HEK293T (cell line): ENCODE data around the gene CSH2.
"Not testable (repeated sequence)": the region's sequence is repeated elsewhere in the genome, so short reads cannot be mapped to it uniquely, and the experiment has no call there.

ENCODE experiments used
- CTCF ChIA-PET: fragments of 350-600 bp; formaldehyde crosslinking; extraction: SDS; loops from one replicate; lab custom pipeline; 2021; ENCODE audit warnings: antibody characterized with exemption, inconsistent platforms; lab: Yijun Ruan, JAX
- POLR2A ChIA-PET: fragments of 350-600 bp; formaldehyde crosslinking; extraction: SDS; loops from one replicate; lab custom pipeline; 2020; ENCODE audit warnings: antibody characterized with exemption, inconsistent platforms; lab: Yijun Ruan, JAX
- DNase-seq: peaks from one replicate; pipeline ENCODE4 v3.0.0; 2012; ENCODE audit warnings: mixed read lengths; ENCODE audit errors: extremely low spot score
- ARNT ChIP-seq: fragments of 450-650 bp; IDR thresholded peaks from 2 replicates; pipeline ENCODE4 v1.6.1; 2017; ENCODE audit warnings: mild to moderate bottlenecking
- BHLHE40 ChIP-seq: fragments of 450-650 bp; IDR thresholded peaks from 2 replicates; pipeline ENCODE4 v1.6.1; 2016; ENCODE audit warnings: mild to moderate bottlenecking, moderate library complexity, borderline replicate concordance
- CTBP1 ChIP-seq: fragments of 450-650 bp; IDR thresholded peaks from 2 replicates; pipeline ENCODE4 v1.6.1; 2016; ENCODE audit warnings: borderline replicate concordance
- ELF4 ChIP-seq: fragments of 450-650 bp; IDR thresholded peaks from 2 replicates; pipeline ENCODE4 v1.6.1; 2017; ENCODE audit warnings: antibody characterized with exemption
- FOXA1 ChIP-seq: fragments of 450-650 bp; IDR thresholded peaks from 2 replicates; pipeline ENCODE4 v1.6.1; 2016; ENCODE audit warnings: mild to moderate bottlenecking
- FOXK2 ChIP-seq: fragments of 450-650 bp; IDR thresholded peaks from 2 replicates; pipeline ENCODE4 v1.6.1; 2016; ENCODE audit warnings: mild to moderate bottlenecking
- FOXM1 ChIP-seq: fragments of 450-650 bp; IDR thresholded peaks from 2 replicates; pipeline ENCODE4 v1.6.1; 2017; ENCODE audit warnings: mild to moderate bottlenecking, borderline replicate concordance
- HDGF ChIP-seq: fragments of 450-650 bp; IDR thresholded peaks from 2 replicates; pipeline ENCODE4 v1.6.1; 2017; ENCODE audit warnings: antibody characterized with exemption, borderline replicate concordance
- L3MBTL2 ChIP-seq: fragments of 450-650 bp; conservative IDR thresholded peaks from 2 replicates; pipeline ENCODE4 v1.6.1; 2016; ENCODE audit warnings: mild to moderate bottlenecking
- LEF1 ChIP-seq: fragments of 450-650 bp; IDR thresholded peaks from 2 replicates; pipeline ENCODE4 v1.6.1; 2017; ENCODE audit warnings: mild to moderate bottlenecking, borderline replicate concordance
- NFRKB ChIP-seq: fragments of 450-650 bp; IDR thresholded peaks from 2 replicates; pipeline ENCODE4 v1.6.1; 2016; ENCODE audit warnings: mild to moderate bottlenecking, moderate library complexity
- SP1 ChIP-seq: fragments of 450-650 bp; IDR thresholded peaks from 2 replicates; pipeline ENCODE4 v1.6.1; 2017
- SUZ12 ChIP-seq: fragments of 450-650 bp; IDR thresholded peaks from 2 replicates; pipeline ENCODE4 v1.6.1; 2016; ENCODE audit warnings: mild to moderate bottlenecking
- TARDBP ChIP-seq: fragments of 450-650 bp; IDR thresholded peaks from 2 replicates; pipeline ENCODE4 v1.6.1; 2016
- ZNF384 ChIP-seq: fragments of 450-650 bp; IDR thresholded peaks from 2 replicates; pipeline ENCODE4 v1.6.1; 2016
- TF ChIP-seq, protein P1 (sequence below): fragments of 450-650 bp; IDR thresholded peaks from 2 replicates; pipeline ENCODE4 v1.6.1; 2016

CSH2 gene

GRCh38 chr17:63873577-63873976 lies at the start of gene CSH2:
Gene CSH2 (minus strand): TSS chr17:63873677. CDS start chr17:63873614, 63 bp downstream.
- POLR2A ChIA-PET, CTCF ChIA-PET, DNase-seq: not testable (repeated sequence)

DNA sequence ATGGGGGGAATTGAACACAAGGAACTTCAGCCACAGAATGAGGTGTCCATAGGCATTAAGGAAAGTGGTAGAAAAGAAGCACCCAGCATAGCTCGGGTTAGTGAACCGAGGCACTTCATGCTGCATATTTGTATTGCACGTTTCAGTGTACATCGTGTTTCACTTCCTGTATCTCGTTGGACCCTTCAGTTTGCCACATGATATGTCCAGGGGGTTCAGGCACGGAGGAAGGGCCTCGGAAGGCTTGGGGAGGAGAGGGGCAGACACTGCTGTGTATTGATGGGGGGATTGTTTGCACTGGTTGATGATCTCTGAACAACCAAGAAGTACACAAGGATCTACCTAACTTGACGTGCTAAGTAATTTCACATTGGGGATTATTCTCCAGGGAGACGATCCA lies 48.9 kb upstream of the CSH2 start:
- CTCF ChIA-PET: interaction anchor here (0.6 kb wide), 2 partner anchors 25 to 30 kb away, joined by 3 read pairs; no protein-coding TSS in a partner anchor
- POLR2A ChIA-PET: not testable (repeated sequence)

DNA sequence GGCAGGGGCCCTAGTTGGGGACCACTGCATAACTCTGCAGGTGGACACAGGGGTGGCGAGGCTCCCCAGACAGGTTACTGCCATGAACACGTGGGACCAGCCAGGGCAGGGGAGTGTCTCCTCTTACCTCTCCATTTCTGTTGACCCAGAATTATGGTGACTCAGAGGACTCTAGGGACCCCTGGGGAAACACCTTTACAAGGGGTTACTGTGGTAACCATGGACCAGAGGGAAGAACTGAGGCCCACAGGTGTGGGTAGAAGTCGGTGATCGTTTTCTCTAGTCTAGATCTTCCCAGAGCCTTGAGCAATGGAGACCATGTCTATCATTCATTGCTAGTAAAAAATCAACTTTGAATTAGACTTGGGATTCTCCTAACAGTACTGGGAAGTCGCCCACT lies 47.3 kb upstream of the CSH2 start:
- DNase-seq, POLR2A ChIA-PET: not testable (repeated sequence)
- CTCF ChIA-PET: interaction anchor here (1.0 to 3.5 kb wide), 3 partner anchors 26 to 105 kb away, joined by 3 to 27 read pairs (median 14); no protein-coding TSS in a partner anchor

More for the DNA sequence above, 48.9 kb upstream of the CSH2 start:
- DNase-seq: not testable (repeated sequence)

DNA sequence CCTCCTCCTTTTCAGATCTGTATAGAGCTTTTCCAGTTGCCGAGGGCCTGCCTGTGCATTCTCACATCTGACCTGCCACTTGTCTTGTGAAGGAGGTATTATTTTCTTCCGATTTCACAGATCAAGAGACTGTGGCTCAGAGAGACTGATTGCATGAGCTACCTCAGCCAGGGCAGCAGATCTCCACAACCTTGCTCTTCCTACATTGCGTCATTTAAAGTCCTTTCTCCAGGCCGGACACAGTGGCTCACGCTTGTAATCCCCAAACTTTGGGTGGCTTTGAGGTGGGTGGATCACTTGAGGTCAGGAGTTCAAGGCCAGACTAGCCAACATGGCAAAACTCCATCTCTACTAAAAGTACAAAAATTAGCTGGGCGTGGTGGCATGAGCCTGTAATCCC lies 46.6 kb upstream of the CSH2 start:
- ChIA-PET CTCF (interaction anchor here (0.6 to 3.5 kb wide), 19 partner anchors 9 to 214 kb away, joined by 3 to 27 read pairs (median 7); partner anchors contain the start of gene CSHL1), POLR2A (interaction anchor here (1.2 kb wide), 1 partner anchor 106 kb away, joined by 5 read pairs; no protein-coding TSS in a partner anchor)
- DNase-seq: not testable (repeated sequence)

- TF ChIP-seq ZNF384 (no peak), TARDBP (no peak), FOXM1 (no peak), NFRKB (no peak), SUZ12 (no peak), FOXA1 (no peak), FOXK2 (no peak), CTBP1 (no peak), ELF4 (no peak), HDGF (no peak), ARNT (no peak), L3MBTL2 (no peak), SP1 (no peak), BHLHE40 (no peak), LEF1 (no peak)
- TF ChIP-seq, protein P1, sequence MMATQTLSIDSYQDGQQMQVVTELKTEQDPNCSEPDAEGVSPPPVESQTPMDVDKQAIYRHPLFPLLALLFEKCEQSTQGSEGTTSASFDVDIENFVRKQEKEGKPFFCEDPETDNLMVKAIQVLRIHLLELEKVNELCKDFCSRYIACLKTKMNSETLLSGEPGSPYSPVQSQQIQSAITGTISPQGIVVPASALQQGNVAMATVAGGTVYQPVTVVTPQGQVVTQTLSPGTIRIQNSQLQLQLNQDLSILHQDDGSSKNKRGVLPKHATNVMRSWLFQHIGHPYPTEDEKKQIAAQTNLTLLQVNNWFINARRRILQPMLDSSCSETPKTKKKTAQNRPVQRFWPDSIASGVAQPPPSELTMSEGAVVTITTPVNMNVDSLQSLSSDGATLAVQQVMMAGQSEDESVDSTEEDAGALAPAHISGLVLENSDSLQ: no peak
- ChIA-PET POLR2A (interaction anchor here (1.2 kb wide), 1 partner anchor 107 kb away, joined by 5 read pairs; no protein-coding TSS in a partner anchor), CTCF (interaction anchor here (0.6 to 3.5 kb wide), 21 partner anchors 9 to 214 kb away, joined by 3 to 27 read pairs (median 5); partner anchors contain the start of gene CSHL1)
- peak; percentile 80 for DNase-seq
These were observed 45.8 kb upstream of the CSH2 start for GRCh38 chr17:63919311-63919723.

DNA sequence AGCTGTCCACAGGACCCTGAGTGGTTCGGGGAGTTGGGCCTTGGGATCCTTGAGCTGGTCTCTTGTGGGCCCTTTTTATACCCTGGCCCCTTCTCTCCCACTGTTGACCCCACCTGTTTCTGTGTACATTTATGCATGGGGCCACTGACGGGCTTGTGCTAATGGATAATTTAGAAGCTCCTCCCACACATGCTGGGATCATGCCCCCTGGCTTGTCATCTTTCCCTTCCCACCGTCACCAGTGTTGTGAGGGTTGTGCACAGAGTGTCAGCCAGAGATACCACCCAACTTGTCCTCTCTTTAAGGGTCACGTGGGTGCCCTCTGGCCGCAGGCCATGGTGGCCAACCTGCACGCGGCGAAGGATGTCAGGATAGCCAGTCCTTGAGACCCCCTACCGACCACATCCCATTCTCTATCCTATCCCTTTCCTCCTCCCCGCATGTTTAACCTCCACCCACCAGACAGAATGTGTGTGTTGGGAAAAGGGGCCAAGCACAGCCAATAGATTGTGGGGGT lies 45.4 kb upstream of the CSH2 start, which contains the start of gene GH1:
Gene GH1 (minus strand): TSS at position 51 of the 517 bp plus-strand sequence. CDS start 63 bp downstream, outside the sequence.
- DNase-seq: not testable (repeated sequence)
- ChIA-PET CTCF (interaction anchor here (0.6 to 3.5 kb wide), 18 partner anchors 8 to 215 kb away, joined by 3 to 27 read pairs (median 8); partner anchors contain the start of gene CSHL1), POLR2A (interaction anchor here (1.2 kb wide), 1 partner anchor 107 kb away, joined by 5 read pairs; no protein-coding TSS in a partner anchor)

GRCh38 chr17:63918305-63918704 lies 44.8 kb upstream of the CSH2 start:
- TF ChIP-seq L3MBTL2 (no peak), FOXK2 (no peak), HDGF (no peak), LEF1 (no peak), SUZ12 (no peak), NFRKB (no peak), ARNT (no peak), TARDBP (no peak), CTBP1 (no peak), FOXA1 (no peak), ELF4 (no peak), ZNF384 (no peak), BHLHE40 (no peak), FOXM1 (no peak), SP1 (no peak)
- TF ChIP-seq, protein P1: no peak
- ChIA-PET CTCF (interaction anchor here (0.6 to 3.5 kb wide), 10 partner anchors 11 to 95 kb away, joined by 3 to 27 read pairs (median 8); no protein-coding TSS in a partner anchor), POLR2A (no interaction called here)
- peak; percentile 12 for DNase-seq

DNA sequence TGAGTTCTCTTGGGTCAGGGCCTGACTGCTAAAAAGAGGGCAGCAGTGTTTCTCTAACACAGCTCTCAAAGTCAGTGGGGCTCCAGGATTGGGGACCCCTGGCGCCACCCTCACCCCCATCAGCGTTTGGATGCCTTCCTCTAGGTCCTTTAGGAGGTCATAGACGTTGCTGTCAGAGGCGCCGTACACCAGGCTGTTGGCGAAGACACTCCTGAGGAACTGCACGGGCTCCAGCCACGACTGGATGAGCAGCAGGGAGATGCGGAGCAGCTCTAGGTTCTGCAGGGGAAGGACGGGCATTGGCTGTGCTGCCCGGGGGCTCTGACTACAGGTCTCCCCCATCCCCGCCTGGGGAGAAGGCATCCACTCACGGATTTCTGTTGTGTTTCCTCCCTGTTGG lies 44.2 kb upstream of the CSH2 start:
- CTCF ChIA-PET: interaction anchor here (0.6 to 3.5 kb wide), 3 partner anchors 29 to 36 kb away, joined by 3 to 27 read pairs (median 3); no protein-coding TSS in a partner anchor
- no peak for DNase-seq
- POLR2A ChIA-PET: no interaction called here
- TF ChIP-seq ARNT: no peak
- no peak for TF ChIP-seq BHLHE40
- TF ChIP-seq LEF1: no peak
- TF ChIP-seq, protein P1: no peak
- TF ChIP-seq TARDBP: no peak
- TF ChIP-seq SUZ12: no peak
- TF ChIP-seq CTBP1: no peak
- no peak for TF ChIP-seq HDGF
- no peak for TF ChIP-seq FOXK2
- TF ChIP-seq FOXA1: no peak
- TF ChIP-seq NFRKB: no peak

DNA sequence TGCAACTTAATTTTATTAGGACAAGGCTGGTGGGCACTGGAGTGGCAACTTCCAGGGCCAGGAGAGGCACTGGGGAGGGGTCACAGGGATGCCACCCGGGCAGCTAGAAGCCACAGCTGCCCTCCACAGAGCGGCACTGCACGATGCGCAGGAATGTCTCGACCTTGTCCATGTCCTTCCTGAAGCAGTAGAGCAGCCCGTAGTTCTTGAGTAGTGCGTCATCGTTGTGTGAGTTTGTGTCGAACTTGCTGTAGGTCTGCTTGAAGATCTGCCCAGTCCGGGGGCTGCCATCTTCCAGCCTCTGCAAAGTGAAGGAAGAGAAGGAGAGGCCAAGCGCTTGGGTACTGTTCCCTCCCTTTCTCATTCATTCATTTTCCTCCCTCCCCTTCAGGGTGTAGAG lies 43.7 kb upstream of the CSH2 start:
- DNase-seq, POLR2A ChIA-PET: not testable (repeated sequence)
- CTCF ChIA-PET: interaction anchor here (1.1 to 3.5 kb wide), 2 partner anchors 29 to 34 kb away, joined by 3 to 27 read pairs; no protein-coding TSS in a partner anchor
